Muscle of leg (tissue), 11 donors: ENCODE results near the gene RAB11FIP4. TPM values are rescaled to one million over a fixed set of nuclear protein-coding genes. Genes with fewer than 3 reads are reported as not detected.

Source experiments
- DNase-seq: peaks from one replicate; pipeline ENCODE4 v3.0.0; 2013
- H3K27ac ChIP-seq: one replicate; pipeline ENCODE4 v1.5.1; 2013; ENCODE audit warnings: mild to moderate bottlenecking, low read length, control low read depth
- H3K27me3 ChIP-seq: one replicate; pipeline ENCODE4 v1.6.1; 2013; ENCODE audit warnings: low read length; ENCODE audit not compliant: control insufficient read depth, insufficient read depth
- H3K36me3 ChIP-seq: one replicate; pipeline ENCODE4 v1.6.1; 2013; ENCODE audit warnings: low read length; ENCODE audit not compliant: control insufficient read depth, insufficient read depth
- H3K4me1 ChIP-seq: one replicate; pipeline ENCODE4 v1.6.1; 2013; ENCODE audit warnings: low read length; ENCODE audit not compliant: control insufficient read depth, insufficient read depth
- H3K4me3 ChIP-seq: one replicate; pipeline ENCODE4 v1.5.1; 2013; ENCODE audit warnings: low read length, control low read depth
- H3K9me3 ChIP-seq: replicated peaks from 2 replicates; pipeline ENCODE4 v1.6.1; 2013; ENCODE audit warnings: low read depth, low read length; ENCODE audit not compliant: control insufficient read depth
- WGBS: methylation state at CpG from one replicate; pipeline ENCODE4 v1.1.5; 2013; ENCODE audit warnings: missing lambda C conversion rate; ENCODE audit not compliant: insufficient coverage; 5-methylcytosine and 5-hydroxymethylcytosine counted together
- polyA plus RNA-seq, 8 donors: library from polyadenylated mRNA; unstranded; fragments of 120-200 nt; gene quantifications; one replicate each; pipeline versions ENCODE4 v1.2.1 to v1.2.3, GENCODE V29; 2013; ENCODE audit warnings: inconsistent platforms in 1 of 8, low replicate concordance in 1 of 8; ENCODE audit not compliant: insufficient read length in 8 of 8, insufficient read depth in 1 of 8
- total RNA-seq: library from RNA; stranded (reverse); fragments of 120-200 nt; gene quantifications from one replicate; pipeline ENCODE4 v1.2.4, GENCODE V29; 2013

The RAB11FIP4 gene
- total and polyA plus RNA-seq, 9 donors = 0.28 to 1.6 (median 0.89) TPM

- H3K4me1 ChIP-seq = no peaks in the 10 kb centered on the region
- DNase-seq = no peak
- H3K36me3 ChIP-seq = no peaks in the 10 kb centered on the region
- no peak overlapping the region for H3K4me3 ChIP-seq
- no peaks in the 10 kb centered on the region for H3K27me3 ChIP-seq
- 90% methylated on average over 10 of the region's 14 CpGs for WGBS
- H3K9me3 ChIP-seq = peaks cover 14% of the 10 kb centered on the region
- no peak overlapping the region for H3K27ac ChIP-seq
Observed at GRCh38 chr17:31523862-31524730, 132.6 kb downstream of the RAB11FIP4 start.

GRCh38 chr17:31524926-31525800 is 133.7 kb downstream of the RAB11FIP4 start:
- Histone ChIP-seq H3K36me3 (no peaks in the 10 kb centered on the region), H3K27me3 (no peaks in the 10 kb centered on the region), H3K4me3 (no peak overlapping the region), H3K27ac (no peak overlapping the region), H3K4me1 (no peaks in the 10 kb centered on the region), H3K9me3 (peaks cover 14% of the 10 kb centered on the region)
- DNase-seq = peak; percentile 79
- 61% methylated on average over 28 of the region's 31 CpGs for WGBS

GRCh38 chr17:31525801-31526549 is 134.5 kb downstream of the RAB11FIP4 start:
- Histone ChIP-seq H3K27me3 (no peaks in the 10 kb centered on the region), H3K4me1 (no peaks in the 10 kb centered on the region), H3K4me3 (no peak overlapping the region), H3K9me3 (peaks cover 14% of the 10 kb centered on the region), H3K36me3 (no peaks in the 10 kb centered on the region), H3K27ac (no peak overlapping the region)
- no peak for DNase-seq
- WGBS = 64% methylated on average over 20 of the region's 21 CpGs

GRCh38 chr17:31527606-31528005 is 136.1 kb downstream of the RAB11FIP4 start:
- H3K36me3 ChIP-seq = no peaks in the 10 kb centered on the region
- DNase-seq = no peak
- H3K27me3 ChIP-seq = no peaks in the 10 kb centered on the region
- H3K4me3 ChIP-seq = no peak overlapping the region
- no peaks in the 10 kb centered on the region for H3K4me1 ChIP-seq
- WGBS = 50% methylated on average over 3 of the region's 5 CpGs
- H3K9me3 ChIP-seq = peaks cover 14% of the 10 kb centered on the region
- no peak overlapping the region for H3K27ac ChIP-seq

- no peak for DNase-seq
- 88% methylated on average over 24 of the region's 26 CpGs for WGBS
- no peaks in the 10 kb centered on the region for H3K36me3 ChIP-seq
- H3K27me3 ChIP-seq = no peaks in the 10 kb centered on the region
- H3K9me3 ChIP-seq = peaks cover 12% of the 10 kb centered on the region
- H3K27ac ChIP-seq = no peak overlapping the region
- H3K4me3 ChIP-seq = no peak overlapping the region
- peaks cover under 1% of the 10 kb centered on the region for H3K4me1 ChIP-seq
Observed at GRCh38 chr17:31528291-31528874, 136.9 kb downstream of the RAB11FIP4 start.

- DNase-seq = no peak
- Histone ChIP-seq H3K27ac (no peak overlapping the region), H3K9me3 (no peaks in the 10 kb centered on the region), H3K36me3 (no peaks in the 10 kb centered on the region), H3K27me3 (no peaks in the 10 kb centered on the region), H3K4me3 (no peak overlapping the region), H3K4me1 (peaks cover 5% of the 10 kb centered on the region)
- 77% methylated on average over 11 of the region's 12 CpGs for WGBS
Observed at GRCh38 chr17:31529841-31530251, 138.4 kb downstream of the RAB11FIP4 start.

- Histone ChIP-seq H3K36me3 (no peaks in the 10 kb centered on the region), H3K27me3 (no peaks in the 10 kb centered on the region), H3K4me3 (no peak overlapping the region), H3K27ac (no peak overlapping the region), H3K4me1 (peaks cover 5% of the 10 kb centered on the region), H3K9me3 (no peaks in the 10 kb centered on the region)
- DNase-seq = no peak
- 86% methylated on average over 6 of the region's 14 CpGs for WGBS
Observed at GRCh38 chr17:31530391-31530985, 139.0 kb downstream of the RAB11FIP4 start.

- Histone ChIP-seq H3K27me3 (no peaks in the 10 kb centered on the region), H3K9me3 (no peaks in the 10 kb centered on the region), H3K4me3 (no peak overlapping the region), H3K36me3 (no peaks in the 10 kb centered on the region), H3K4me1 (peaks cover 5% of the 10 kb centered on the region), H3K27ac (no peak overlapping the region)
- WGBS = 89% methylated on average over 14 of the region's 16 CpGs
- DNase-seq = no peak
Observed at GRCh38 chr17:31531336-31531980, 140.0 kb downstream of the RAB11FIP4 start.

GRCh38 chr17:31532081-31532480 is 140.6 kb downstream of the RAB11FIP4 start:
- Histone ChIP-seq H3K9me3 (no peaks in the 10 kb centered on the region), H3K27ac (no peak overlapping the region), H3K36me3 (no peaks in the 10 kb centered on the region), H3K27me3 (no peaks in the 10 kb centered on the region), H3K4me1 (peaks cover 5% of the 10 kb centered on the region), H3K4me3 (no peak overlapping the region)
- WGBS = 20% methylated on average over 1 of the region's 7 CpGs
- no peak for DNase-seq
